Natural killer cell (primary cell): ENCODE measurements around the gene DYNC2H1. TPM values are rescaled to one million over a fixed set of nuclear protein-coding genes. Genes with fewer than 3 reads are reported as not detected.

Experiments used
- ATAC-seq, 3 donors: fragments of 150-1000 bp in 2 of 3; fragments of 200-7000 bp in 1 of 3; cut with Tn5 transposase; 1 replicate in 1 of 3; 2 replicates in 2 of 3; pipeline ENCODE4 v1.10.0; 2021; ENCODE audit warnings: mild to moderate bottlenecking in 2 of 3, moderate library complexity in 2 of 3
- DNase-seq, 2 donors: peaks; one replicate each; pipeline versions ENCODE4 v3.0.0 to v3.0.0-alpha.2; 2013 to 2021; ENCODE audit warnings: mixed read lengths in 1 of 2
- H3K27ac ChIP-seq: one replicate; pipeline ENCODE4 v1.5.1; 2013; ENCODE audit warnings: mild to moderate bottlenecking, low read length
- H3K27me3 ChIP-seq: one replicate; pipeline ENCODE4 v1.6.1; 2013; ENCODE audit warnings: low read length; ENCODE audit not compliant: control insufficient read depth, insufficient read depth
- H3K36me3 ChIP-seq: one replicate; pipeline ENCODE4 v1.6.1; 2013; ENCODE audit warnings: low read length; ENCODE audit not compliant: control insufficient read depth, insufficient read depth
- H3K4me1 ChIP-seq: one replicate; pipeline ENCODE4 v1.6.1; 2013; ENCODE audit warnings: low read length; ENCODE audit not compliant: control insufficient read depth, insufficient read depth
- H3K4me3 ChIP-seq: one replicate; pipeline ENCODE4 v1.5.1; 2013; ENCODE audit warnings: low read length
- H3K9me3 ChIP-seq: one replicate; pipeline ENCODE4 v1.6.1; 2013; ENCODE audit warnings: low read length; ENCODE audit not compliant: control insufficient read depth, insufficient read depth
- H3K27ac Mint-ChIP-seq, 2 donors: one replicate each; pipeline ENCODE4 v1.8.0; 2022; ENCODE audit warnings: mild to moderate bottlenecking in 2 of 2, mixed read lengths in 2 of 2, moderate library complexity in 1 of 2
- H3K27me3 Mint-ChIP-seq, 2 donors: one replicate each; pipeline ENCODE4 v1.8.0; 2022; ENCODE audit warnings: low read depth in 2 of 2, mixed read lengths in 2 of 2
- H3K36me3 Mint-ChIP-seq: one replicate; pipeline ENCODE4 v1.8.0; 2022; ENCODE audit warnings: mixed read lengths
- H3K4me1 Mint-ChIP-seq, 2 donors: one replicate each; pipeline ENCODE4 v1.8.0; 2022; ENCODE audit warnings: mixed read lengths in 2 of 2
- H3K4me3 Mint-ChIP-seq: one replicate; pipeline ENCODE4 v1.8.0; 2022; ENCODE audit warnings: mild to moderate bottlenecking, moderate library complexity, mixed read lengths
- H3K9me3 Mint-ChIP-seq, 2 donors: one replicate each; pipeline ENCODE4 v1.8.0; 2022; ENCODE audit warnings: mixed read lengths in 2 of 2
- WGBS: methylation state at CpG from one replicate; pipeline ENCODE4 v1.1.7; 2013; ENCODE audit warnings: missing lambda C conversion rate; ENCODE audit not compliant: insufficient coverage; 5-methylcytosine and 5-hydroxymethylcytosine counted together
- intact Hi-C: fragments of 100-400 bp; cut with micrococcal nuclease; formaldehyde crosslinking; loops from one replicate; pipeline ENCODE4 v1.14.2; 2022
- total RNA-seq, 4 donors: library from RNA; stranded (reverse); fragments of 120-200 nt in 1 of 4; gene quantifications; one replicate each; pipeline versions ENCODE4 v1.2.3 to v1.2.4, GENCODE V29; 2013 to 2022
- TF ChIP-seq, protein P1 (sequence below): fragments of 200-600 bp; IDR thresholded peaks from one replicate; pipeline ENCODE4 v1.8.0; 2022; ENCODE audit warnings: antibody characterized with exemption

Gene DYNC2H1
- total RNA-seq, 3 donors from 2014 or later (not counting 1 experiment from before 2014, with no cell fraction given) = 4.1 to 7.5 (median 4.4) TPM

DNA sequence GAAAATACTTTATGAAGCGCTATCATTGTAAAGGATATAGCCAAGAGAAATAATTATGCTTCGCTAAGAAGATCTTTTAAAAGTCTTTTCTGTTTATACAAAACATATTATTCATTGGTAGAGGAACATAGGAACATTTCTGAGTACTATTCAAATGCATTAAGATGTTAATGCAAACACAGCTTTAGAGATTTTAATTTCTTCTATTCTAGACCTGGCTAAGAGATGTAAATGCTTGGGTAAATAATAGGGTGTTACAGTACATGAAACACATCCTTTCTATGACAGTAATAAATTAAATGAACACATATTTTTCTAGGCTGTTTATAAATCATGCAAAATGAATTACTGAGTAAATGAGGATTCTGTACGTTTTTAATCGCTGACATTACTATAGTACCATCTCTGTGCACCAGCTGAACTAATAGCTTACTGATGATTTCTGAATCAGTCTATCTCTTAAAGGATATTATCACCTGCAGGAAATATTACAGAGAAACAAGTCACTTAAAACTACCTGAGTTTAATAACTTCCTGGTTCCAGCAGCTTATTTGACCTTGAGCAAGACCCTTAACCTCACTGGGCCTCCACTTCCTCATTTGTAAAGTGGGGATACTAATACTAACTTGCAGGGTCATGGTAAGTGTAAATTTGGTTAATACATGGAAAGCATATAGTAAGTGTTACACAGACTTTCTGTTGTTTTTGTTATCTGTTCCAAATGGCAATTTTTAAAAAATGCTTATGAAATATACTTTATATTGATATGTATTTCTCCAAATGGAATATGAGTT, 344.9 kb downstream of the DYNC2H1 start:
- Histone ChIP-seq H3K9me3 (no peaks in the 10 kb centered on the region), H3K27me3 (no peaks in the 10 kb centered on the region), H3K27ac (no peak overlapping the region), H3K36me3 (no peaks in the 10 kb centered on the region), H3K4me3 (no peak overlapping the region), H3K4me1 (no peaks in the 10 kb centered on the region)
- 72% methylated on average over 2 of the region's 4 CpGs for WGBS
- peaks cover 0 to 2% of the 10 kb centered on the region in 2 donors for H3K9me3 Mint-ChIP-seq
- no peak for DNase-seq
- H3K4me3 Mint-ChIP-seq = no peak overlapping the region
- no peaks in the 10 kb centered on the region for H3K36me3 Mint-ChIP-seq
- TF ChIP-seq, protein P1, sequence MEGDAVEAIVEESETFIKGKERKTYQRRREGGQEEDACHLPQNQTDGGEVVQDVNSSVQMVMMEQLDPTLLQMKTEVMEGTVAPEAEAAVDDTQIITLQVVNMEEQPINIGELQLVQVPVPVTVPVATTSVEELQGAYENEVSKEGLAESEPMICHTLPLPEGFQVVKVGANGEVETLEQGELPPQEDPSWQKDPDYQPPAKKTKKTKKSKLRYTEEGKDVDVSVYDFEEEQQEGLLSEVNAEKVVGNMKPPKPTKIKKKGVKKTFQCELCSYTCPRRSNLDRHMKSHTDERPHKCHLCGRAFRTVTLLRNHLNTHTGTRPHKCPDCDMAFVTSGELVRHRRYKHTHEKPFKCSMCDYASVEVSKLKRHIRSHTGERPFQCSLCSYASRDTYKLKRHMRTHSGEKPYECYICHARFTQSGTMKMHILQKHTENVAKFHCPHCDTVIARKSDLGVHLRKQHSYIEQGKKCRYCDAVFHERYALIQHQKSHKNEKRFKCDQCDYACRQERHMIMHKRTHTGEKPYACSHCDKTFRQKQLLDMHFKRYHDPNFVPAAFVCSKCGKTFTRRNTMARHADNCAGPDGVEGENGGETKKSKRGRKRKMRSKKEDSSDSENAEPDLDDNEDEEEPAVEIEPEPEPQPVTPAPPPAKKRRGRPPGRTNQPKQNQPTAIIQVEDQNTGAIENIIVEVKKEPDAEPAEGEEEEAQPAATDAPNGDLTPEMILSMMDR = no peak
- no peaks in the 10 kb centered on the region for H3K27me3 Mint-ChIP-seq
- no peak for ATAC-seq
- H3K27ac Mint-ChIP-seq = no peak overlapping the region
- no peaks in the 10 kb centered on the region for H3K4me1 Mint-ChIP-seq
- intact Hi-C loops = no loop called here

DNA sequence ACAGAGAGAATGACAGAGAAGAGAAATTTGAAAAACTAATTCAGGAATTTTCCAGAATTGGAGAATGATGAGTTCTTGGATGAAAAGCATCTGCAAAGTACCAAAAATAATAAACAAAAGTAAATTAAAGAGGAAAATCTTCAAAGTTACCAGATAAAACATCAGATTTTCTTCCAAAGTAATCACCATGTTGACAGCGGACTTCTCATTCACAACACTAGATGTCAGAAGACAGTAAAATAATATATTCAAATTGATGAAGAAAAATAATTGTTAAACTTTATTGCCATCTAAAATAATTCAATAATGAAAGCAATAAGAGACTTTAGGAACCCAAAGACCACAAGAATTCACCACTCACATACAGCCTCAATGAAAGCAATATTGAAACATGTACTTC, 355.2 kb downstream of the DYNC2H1 start:
- Histone ChIP-seq H3K4me1 (no peaks in the 10 kb centered on the region), H3K36me3 (no peaks in the 10 kb centered on the region), H3K9me3 (no peaks in the 10 kb centered on the region), H3K27ac (no peak overlapping the region), H3K4me3 (no peak overlapping the region), H3K27me3 (no peaks in the 10 kb centered on the region)
- H3K4me1 Mint-ChIP-seq = no peaks in the 10 kb centered on the region
- H3K27ac Mint-ChIP-seq = no peak overlapping the region
- no peak for ATAC-seq
- no peaks in the 10 kb centered on the region for H3K27me3 Mint-ChIP-seq
- no CpG with 5 or more reads among the region's 1 CpG for WGBS
- no peaks in the 10 kb centered on the region for H3K36me3 Mint-ChIP-seq
- DNase-seq = no peak
- intact Hi-C loops = no loop called here
- no peak overlapping the region for H3K4me3 Mint-ChIP-seq
- H3K9me3 Mint-ChIP-seq = peaks cover 0 to 3% of the 10 kb centered on the region in 2 donors
- TF ChIP-seq, protein P1 = no peak

DNA sequence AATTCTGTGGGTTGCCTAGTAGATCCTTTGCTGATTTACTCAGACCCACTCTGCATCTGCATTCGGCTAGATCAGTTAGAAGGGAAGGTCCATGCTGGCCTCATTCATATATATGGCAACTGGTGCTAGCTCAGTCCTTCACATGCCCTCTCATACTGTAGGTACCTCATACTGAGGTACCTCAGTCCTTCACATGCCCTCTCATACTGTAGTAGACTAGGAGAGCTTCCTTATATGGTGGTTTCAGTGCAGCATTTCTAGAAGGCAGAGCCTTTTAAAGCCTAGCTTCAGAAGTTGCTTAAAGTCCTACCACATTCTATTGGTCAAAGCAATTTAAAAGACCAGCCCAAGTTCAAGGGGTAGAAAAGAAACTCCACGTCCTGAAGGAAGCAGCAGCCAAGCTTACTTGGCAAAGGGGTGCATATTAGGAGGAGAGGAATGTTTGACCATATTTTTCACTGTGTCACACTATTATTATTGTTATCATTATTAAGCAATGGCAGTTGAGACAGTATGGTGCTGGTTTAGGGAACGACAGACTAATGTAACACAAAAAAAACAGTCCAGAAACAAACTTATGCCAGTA, 356.4 kb downstream of the DYNC2H1 start:
- H3K4me3 Mint-ChIP-seq = no peak overlapping the region
- H3K4me1 ChIP-seq = no peaks in the 10 kb centered on the region
- WGBS = 75% methylated on average over 3 of the region's 3 CpGs
- no peaks in the 10 kb centered on the region for H3K36me3 Mint-ChIP-seq
- H3K4me3 ChIP-seq = no peak overlapping the region
- no peak overlapping the region for H3K27ac Mint-ChIP-seq
- ATAC-seq (no peak), DNase-seq (no peak)
- intact Hi-C loops = no loop called here
- no peaks in the 10 kb centered on the region for H3K27me3 Mint-ChIP-seq
- no peaks in the 10 kb centered on the region for H3K4me1 Mint-ChIP-seq
- peaks cover 0 to 2% of the 10 kb centered on the region in 2 donors for H3K9me3 Mint-ChIP-seq
- TF ChIP-seq, protein P1 = no peak
- H3K27ac ChIP-seq = no peak overlapping the region
- H3K9me3 ChIP-seq = no peaks in the 10 kb centered on the region
- no peaks in the 10 kb centered on the region for H3K36me3 ChIP-seq
- no peaks in the 10 kb centered on the region for H3K27me3 ChIP-seq
